CD14-positive monocyte (primary cell): Measurements from ENCODE around the gene SPATA12. TPM values are rescaled to one million over a fixed set of nuclear protein-coding genes. Genes with fewer than 3 reads are reported as not detected.
"Not testable (repeated sequence)": the region's sequence is repeated elsewhere in the genome, so short reads cannot be mapped to it uniquely, and the experiment has no call there.

ENCODE experiments used
- DNase-seq, 3 donors: peaks; one replicate each; pipeline ENCODE4 v3.0.0-alpha.2; 2011 to 2022
- H2AFZ ChIP-seq: 2 replicates; pipeline ENCODE4 v1.6.0; 2012; ENCODE audit warnings: mild to moderate bottlenecking, low read depth, low read length, inconsistent platforms; ENCODE audit not compliant: insufficient read depth, poor library complexity, severe bottlenecking
- H3K27ac ChIP-seq, 2 donors: 1 replicate in 1 of 2; 2 replicates in 1 of 2; pipeline ENCODE4 v1.5.1; 2012 to 2013; ENCODE audit warnings: low read length in 2 of 2, control low read depth in 1 of 2, inconsistent platforms in 1 of 2, low read depth in 1 of 2, mild to moderate bottlenecking in 1 of 2
- H3K27me3 ChIP-seq, 2 donors: one replicate each; pipeline versions ENCODE4 v1.6.0 to v1.6.1; 2011 to 2013; ENCODE audit warnings: low read length in 2 of 2; ENCODE audit not compliant: control insufficient read depth in 2 of 2, insufficient read depth in 2 of 2
- H3K36me3 ChIP-seq, 2 donors: replicated peaks in 1 of 2; 1 replicate in 1 of 2; 2 replicates in 1 of 2; pipeline versions ENCODE4 v1.5.1 to v1.6.1; 2012 to 2013; ENCODE audit warnings: low read length in 2 of 2, control low read depth in 1 of 2, inconsistent platforms in 1 of 2, mild to moderate bottlenecking in 1 of 2; ENCODE audit not compliant: insufficient read depth in 2 of 2, control insufficient read depth in 1 of 2
- H3K4me1 ChIP-seq, 2 donors: 1 replicate in 1 of 2; 2 replicates in 1 of 2; pipeline versions ENCODE4 v1.5.1 to v1.6.1; 2012 to 2013; ENCODE audit warnings: low read length in 2 of 2, control low read depth in 1 of 2, inconsistent platforms in 1 of 2, mild to moderate bottlenecking in 1 of 2, moderate library complexity in 1 of 2; ENCODE audit not compliant: insufficient read depth in 2 of 2, control insufficient read depth in 1 of 2
- H3K4me2 ChIP-seq: replicated peaks from 2 replicates; pipeline ENCODE3; 2012; ENCODE audit warnings: low read length, moderate library complexity, mild to moderate bottlenecking; ENCODE audit not compliant: poor library complexity, severe bottlenecking; ENCODE audit errors: extremely low read depth
- H3K4me3 ChIP-seq, 3 experiments: fragments of 200-600 bp in 1 of 3; sonication (generic) in 1 of 3; replicated peaks in 1 of 3; 1 replicate in 2 of 3; 2 replicates in 1 of 3; pipeline ENCODE4 v1.5.1; 2011 to 2013; ENCODE audit warnings: low read length in 3 of 3, mild to moderate bottlenecking in 3 of 3, control low read depth in 2 of 3, low read depth in 2 of 3, inconsistent platforms in 1 of 3, moderate library complexity in 1 of 3
- H3K79me2 ChIP-seq: 2 replicates; pipeline ENCODE4 v1.6.0; 2012; ENCODE audit warnings: mild to moderate bottlenecking, control low read depth, inconsistent platforms, low read length, moderate library complexity; ENCODE audit not compliant: insufficient read depth
- H3K9ac ChIP-seq: 2 replicates; pipeline ENCODE4 v1.6.0; 2017; ENCODE audit warnings: low read length, mild to moderate bottlenecking; ENCODE audit not compliant: insufficient read depth, poor library complexity, severe bottlenecking
- H3K9me3 ChIP-seq, 2 donors: replicated peaks in 1 of 2; 1 replicate in 1 of 2; 2 replicates in 1 of 2; pipeline versions ENCODE4 v1.5.1 to v1.6.1; 2012 to 2013; ENCODE audit warnings: low read length in 2 of 2, control low read depth in 1 of 2; ENCODE audit not compliant: control insufficient read depth in 1 of 2, insufficient read depth in 1 of 2
- H4K20me1 ChIP-seq: 2 replicates; pipeline ENCODE4 v1.6.0; 2012; ENCODE audit warnings: mild to moderate bottlenecking, low read length, control low read depth, moderate library complexity; ENCODE audit not compliant: insufficient read depth
- H3K27ac Mint-ChIP-seq, 7 donors: one replicate each; pipeline ENCODE4 v1.8.0; 2020; ENCODE audit warnings: mild to moderate bottlenecking in 7 of 7, mixed read lengths in 7 of 7, moderate library complexity in 6 of 7, inconsistent platforms in 2 of 7
- H3K27me3 Mint-ChIP-seq, 3 donors: one replicate each; pipeline ENCODE4 v1.8.0; 2021 to 2022; ENCODE audit warnings: low read depth in 3 of 3, mild to moderate bottlenecking in 3 of 3, mixed read lengths in 3 of 3, moderate library complexity in 3 of 3, inconsistent platforms in 1 of 3
- H3K36me3 Mint-ChIP-seq, 2 donors: one replicate each; pipeline ENCODE4 v1.8.0; 2020; ENCODE audit warnings: mixed read lengths in 2 of 2, inconsistent platforms in 1 of 2, mild to moderate bottlenecking in 1 of 2
- H3K4me1 Mint-ChIP-seq: one replicate; pipeline ENCODE4 v1.8.0; 2020; ENCODE audit warnings: mild to moderate bottlenecking, mixed read lengths
- H3K4me3 Mint-ChIP-seq, 2 donors: one replicate each; pipeline ENCODE4 v1.8.0; 2020; ENCODE audit warnings: mild to moderate bottlenecking in 2 of 2, mixed read lengths in 2 of 2, moderate library complexity in 1 of 2
- H3K9me3 Mint-ChIP-seq, 7 donors: one replicate each; pipeline ENCODE4 v1.8.0; 2020 to 2022; ENCODE audit warnings: mixed read lengths in 7 of 7, mild to moderate bottlenecking in 6 of 7, moderate library complexity in 6 of 7, inconsistent platforms in 2 of 7
- CTCF ChIP-seq: fragments of 200-600 bp; IDR thresholded peaks from one replicate; pipeline ENCODE4 v1.8.0; 2022; ENCODE audit warnings: antibody characterized with exemption, mild to moderate bottlenecking
- WGBS: methylation state at CpG from one replicate; pipeline ENCODE4 v1.1.5; 2013; ENCODE audit warnings: missing lambda C conversion rate; ENCODE audit not compliant: insufficient coverage; 5-methylcytosine and 5-hydroxymethylcytosine counted together
- intact Hi-C, 2 donors: fragments of 100-400 bp; cut with micrococcal nuclease; formaldehyde crosslinking; loops; one replicate each; pipeline versions ENCODE4 v1.15.0 to v1.15.1; 2023
- polyA plus RNA-seq, 3 donors: library from polyadenylated mRNA; depleted of rRNA in 1 of 3; unstranded in 2 of 3; stranded (reverse) in 1 of 3; fragments of 300-500 nt in 2 of 3; fragments of >200 nt in 1 of 3; fragmentation: Illumina TruSeq in 2 of 3; gene quantifications; 1 replicate in 2 of 3; 2 replicates in 1 of 3; pipeline ENCODE4 v1.2.3, GENCODE V29; 2012 to 2021

Gene SPATA12
- polyA plus RNA-seq, 3 donors: 0.07 to 0.16 (median 0.10) TPM

GRCh38 chr3:57081173-57081572, 20.7 kb downstream of the SPATA12 start:
- Mint-ChIP-seq H3K4me1 (peaks cover 12% of the 10 kb centered on the region), H3K27me3 (peaks cover 43 to 49% (median 48%) of the 10 kb centered on the region in 3 donors), H3K9me3 (peaks cover 0 to 6% (median 2%) of the 10 kb centered on the region in 7 donors), H3K27ac (peak overlapping the region in 1 of 7 donors; percentile 54), H3K36me3 (peaks cover 0 to 1% of the 10 kb centered on the region in 2 donors), H3K4me3 (peak overlapping the region in 1 of 2 donors; percentile 23)
- 60% methylated on average over 1 of the region's 3 CpGs for WGBS
- H4K20me1 ChIP-seq: no peaks in the 10 kb centered on the region
- no peaks in the 10 kb centered on the region for H3K79me2 ChIP-seq
- H2AFZ ChIP-seq: no peak overlapping the region
- H3K27me3 ChIP-seq: peaks cover 17 to 48% of the 10 kb centered on the region in 2 donors
- no peaks in the 10 kb centered on the region for H3K36me3 ChIP-seq
- intact Hi-C loops: loop anchor here (10.0 kb wide), 2 partner anchors 46 to 396 kb away; partner anchors contain the start of gene TASOR (in 1 of the 2)
- DNase-seq: no peak
- H3K9me3 ChIP-seq: no peaks in the 10 kb centered on the region
- TF ChIP-seq CTCF: no peak
- H3K9ac ChIP-seq: no peak overlapping the region
- no peak overlapping the region for H3K4me2 ChIP-seq
- no peak overlapping the region for H3K27ac ChIP-seq
- H3K4me1 ChIP-seq: peaks cover 9 to 15% of the 10 kb centered on the region in 2 donors
- no peak overlapping the region for H3K4me3 ChIP-seq

DNA sequence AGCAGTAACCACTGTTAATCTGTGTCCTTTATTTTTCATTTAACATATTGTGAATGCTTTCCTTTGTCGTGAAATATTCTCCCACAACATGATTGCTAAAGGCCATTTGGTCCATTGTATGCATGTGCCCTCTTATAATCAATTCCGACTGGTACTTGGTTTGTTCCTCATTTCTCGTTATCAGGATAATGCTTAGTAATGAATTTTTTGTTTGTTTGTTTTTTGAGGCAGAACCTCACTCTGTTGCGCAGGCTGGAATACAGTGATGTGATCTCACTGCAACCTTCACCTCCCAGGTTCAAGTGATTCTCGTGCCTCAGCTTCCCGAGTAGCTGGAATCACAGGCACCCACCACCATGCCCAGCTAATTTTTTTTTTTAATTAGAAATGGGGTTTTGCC, 22.0 kb downstream of the SPATA12 start:
- WGBS: no CpG with 5 or more reads among the region's 6 CpGs
- Histone ChIP-seq H3K27me3 (peaks cover 8 to 37% of the 10 kb centered on the region in 2 donors), H3K4me3 (no peak overlapping the region), H3K4me1 (peaks cover 9 to 15% of the 10 kb centered on the region in 2 donors), H3K27ac (no peak overlapping the region), H4K20me1 (no peaks in the 10 kb centered on the region), H3K9ac (no peak overlapping the region), H2AFZ (no peak overlapping the region), H3K4me2 (no peak overlapping the region), H3K9me3 (no peaks in the 10 kb centered on the region), H3K36me3 (no peaks in the 10 kb centered on the region), H3K79me2 (no peaks in the 10 kb centered on the region)
- Mint-ChIP-seq H3K9me3 (peaks cover 0 to 5% (median 2%) of the 10 kb centered on the region in 7 donors), H3K27ac (no peak overlapping the region), H3K4me3 (no peak overlapping the region), H3K27me3 (peaks cover 31 to 39% (median 36%) of the 10 kb centered on the region in 3 donors), H3K36me3 (peaks cover 0 to 1% of the 10 kb centered on the region in 2 donors), H3K4me1 (peaks cover 12% of the 10 kb centered on the region)
- intact Hi-C loops: loop anchor here (10.0 kb wide), 2 partner anchors 48 to 398 kb away; partner anchors contain the start of gene TASOR (in 1 of the 2)
- no peak for TF ChIP-seq CTCF
- no peak for DNase-seq

- not testable (repeated sequence) for H3K4me1 Mint-ChIP-seq, H3K4me1 ChIP-seq, DNase-seq, H3K9ac ChIP-seq, H3K27ac ChIP-seq, H3K4me3 Mint-ChIP-seq, H3K79me2 ChIP-seq, H3K9me3 Mint-ChIP-seq, H3K27ac Mint-ChIP-seq, H4K20me1 ChIP-seq, H3K9me3 ChIP-seq, H3K36me3 ChIP-seq, H3K4me2 ChIP-seq, H3K4me3 ChIP-seq, H3K36me3 Mint-ChIP-seq, H2AFZ ChIP-seq
- intact Hi-C loops: loop anchor here (10.0 kb wide), 2 partner anchors 49 to 399 kb away; partner anchors contain the start of gene TASOR (in 1 of the 2)
- H3K27me3 Mint-ChIP-seq: peaks cover 21 to 30% (median 26%) of the 10 kb centered on the region in 3 donors
- WGBS: 100% methylated on average over 10 of the region's 16 CpGs
- H3K27me3 ChIP-seq: peaks cover 0 to 27% of the 10 kb centered on the region in 2 donors
Observed at GRCh38 chr3:57083266-57083995, 23.0 kb downstream of the SPATA12 start.
